Neuronal stem cell (in vitro differentiated cells): ENCODE results near the gene APBB2.

ENCODE experiments used
- DNase-seq: peaks from one replicate; pipeline ENCODE4 v3.0.0-alpha.2; 2013; ENCODE audit warnings: low spot score
- H2AFZ ChIP-seq: one replicate; pipeline ENCODE4 v1.6.1; 2013; ENCODE audit warnings: mild to moderate bottlenecking, low read length, inconsistent platforms
- H2AK5ac ChIP-seq: 2 replicates; pipeline ENCODE4 v1.6.1; 2013; ENCODE audit warnings: low read depth, mild to moderate bottlenecking, inconsistent platforms, low read length, moderate library complexity, mixed read lengths
- H2BK120ac ChIP-seq: 2 replicates; pipeline ENCODE4 v1.6.1; 2013; ENCODE audit warnings: low read depth, mild to moderate bottlenecking, inconsistent platforms, low read length, moderate library complexity, mixed read lengths
- H2BK12ac ChIP-seq: one replicate; pipeline ENCODE4 v1.6.1; 2013; ENCODE audit warnings: low read length, inconsistent platforms
- H2BK15ac ChIP-seq: 2 replicates; pipeline ENCODE4 v1.6.1; 2013; ENCODE audit warnings: mild to moderate bottlenecking, low read length, inconsistent platforms, mixed read lengths
- H2BK5ac ChIP-seq: one replicate; pipeline ENCODE4 v1.6.1; 2013; ENCODE audit warnings: inconsistent platforms, mild to moderate bottlenecking, low read length, moderate library complexity
- H3K14ac ChIP-seq: one replicate; pipeline ENCODE4 v1.6.1; 2013; ENCODE audit warnings: low read length, inconsistent platforms
- H3K18ac ChIP-seq: 2 replicates; pipeline ENCODE4 v1.6.1; 2013; ENCODE audit warnings: low read length, inconsistent platforms
- H3K23ac ChIP-seq: 2 replicates; pipeline ENCODE4 v1.6.1; 2013; ENCODE audit warnings: low read depth, mild to moderate bottlenecking, mixed read lengths, low read length, inconsistent platforms; ENCODE audit not compliant: poor library complexity
- H3K27ac ChIP-seq: replicated peaks from 3 replicates; pipeline ENCODE4 v1.5.1; 2013; ENCODE audit warnings: low read length, inconsistent platforms
- H3K27me3 ChIP-seq, 3 experiments: 2 replicates each; pipeline ENCODE4 v1.6.1; 2013; ENCODE audit warnings: low read length in 3 of 3, mild to moderate bottlenecking in 2 of 3, inconsistent platforms in 1 of 3, low read depth in 1 of 3, mixed read lengths in 1 of 3, moderate library complexity in 1 of 3; ENCODE audit not compliant: control insufficient read depth in 3 of 3, insufficient read depth in 3 of 3
- H3K36me3 ChIP-seq, 2 donors: replicated peaks in 1 of 2; 2 replicates each; pipeline ENCODE4 v1.6.1; 2013; ENCODE audit warnings: low read length in 2 of 2; ENCODE audit not compliant: control insufficient read depth in 2 of 2, insufficient read depth in 2 of 2
- H3K4ac ChIP-seq: 2 replicates; pipeline ENCODE4 v1.6.1; 2013; ENCODE audit warnings: inconsistent platforms, mild to moderate bottlenecking, low read length, moderate library complexity
- H3K4me1 ChIP-seq, 2 donors: 1 replicate in 1 of 2; 2 replicates in 1 of 2; pipeline ENCODE4 v1.6.1; 2013; ENCODE audit warnings: low read length in 2 of 2, low read depth in 1 of 2; ENCODE audit not compliant: control insufficient read depth in 2 of 2, insufficient read depth in 1 of 2
- H3K4me2 ChIP-seq: one replicate; pipeline ENCODE4 v1.6.1; 2013; ENCODE audit warnings: mild to moderate bottlenecking, low read length, inconsistent platforms; ENCODE audit not compliant: insufficient read depth, poor library complexity, severe bottlenecking
- H3K4me3 ChIP-seq, 2 donors: 2 replicates each; pipeline ENCODE4 v1.5.1; 2013; ENCODE audit warnings: low read length in 2 of 2, mild to moderate bottlenecking in 2 of 2, inconsistent platforms in 1 of 2, moderate library complexity in 1 of 2
- H3K79me1 ChIP-seq: one replicate; pipeline ENCODE4 v1.6.1; 2013; ENCODE audit warnings: low read depth, mild to moderate bottlenecking, inconsistent platforms, low read length, moderate library complexity
- H3K9ac ChIP-seq: one replicate; pipeline ENCODE4 v1.6.1; 2013; ENCODE audit warnings: mild to moderate bottlenecking, low read depth, low read length, inconsistent platforms; ENCODE audit not compliant: poor library complexity
- H3K9me3 ChIP-seq, 2 donors: replicated peaks in 1 of 2; 2 replicates each; pipeline versions ENCODE3 to v1.6.1; 2013; ENCODE audit warnings: low read length in 2 of 2, mild to moderate bottlenecking in 2 of 2, inconsistent platforms in 1 of 2, low read depth in 1 of 2, mixed read lengths in 1 of 2, moderate library complexity in 1 of 2; ENCODE audit not compliant: control insufficient read depth in 2 of 2, insufficient read depth in 1 of 2
- H4K8ac ChIP-seq: one replicate; pipeline ENCODE4 v1.6.1; 2013; ENCODE audit warnings: low read depth, mild to moderate bottlenecking, inconsistent platforms, low read length, moderate library complexity
- H4K91ac ChIP-seq: one replicate; pipeline ENCODE4 v1.6.1; 2013; ENCODE audit warnings: low read length, low read depth, mild to moderate bottlenecking, inconsistent platforms; ENCODE audit not compliant: poor library complexity
- WGBS, 2 donors: extraction: QIAGEN DNeasy Blood & Tissue Kit; methylation state at CpG; one replicate each; pipeline ENCODE4 v1.1.7; 2013; ENCODE audit warnings: missing lambda C conversion rate in 2 of 2, mixed read lengths in 1 of 2; ENCODE audit not compliant: insufficient read length in 2 of 2, insufficient replicate concordance in 1 of 2; ENCODE audit errors: extremely low coverage in 2 of 2; 5-methylcytosine and 5-hydroxymethylcytosine counted together

Gene APBB2

DNA sequence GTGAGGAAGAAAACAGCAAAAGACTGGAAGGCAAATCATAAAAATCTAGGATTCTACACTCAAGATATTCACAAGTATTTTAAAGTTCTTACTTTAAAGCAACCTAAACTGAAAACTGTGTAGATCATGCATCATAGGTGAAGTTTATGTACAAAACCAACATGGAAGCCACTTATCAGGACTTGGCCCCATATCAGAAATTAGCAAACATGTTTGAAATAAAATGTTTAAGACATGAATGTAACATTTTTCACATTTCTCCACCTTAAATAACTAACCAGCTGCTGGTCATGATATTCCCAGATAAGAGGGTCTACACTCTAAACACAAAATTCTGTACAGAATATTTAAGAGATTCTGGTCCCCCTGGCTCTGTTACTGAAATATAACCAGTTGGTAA is 38.5 kb downstream of the APBB2 start:
- Histone ChIP-seq H2AK5ac (no peak overlapping the region), H3K18ac (no peak overlapping the region), H4K8ac (no peak overlapping the region), H2BK5ac (no peak overlapping the region), H3K27me3 (peaks cover 0 to 3% (median 0%) of the 10 kb centered on the region in 3 experiments), H2BK12ac (no peak overlapping the region), H3K23ac (no peak overlapping the region), H3K79me1 (no peaks in the 10 kb centered on the region), H3K4me3 (no peak overlapping the region), H3K9ac (no peak overlapping the region), H3K4ac (no peak overlapping the region), H3K27ac (no peak overlapping the region), H3K9me3 (no peaks in the 10 kb centered on the region), H3K14ac (no peak overlapping the region), H2AFZ (no peak overlapping the region), H3K4me1 (peaks cover 0 to 3% of the 10 kb centered on the region in 2 donors), H4K91ac (no peak overlapping the region), H3K4me2 (no peak overlapping the region), H2BK15ac (no peak overlapping the region), H2BK120ac (no peak overlapping the region), H3K36me3 (no peaks in the 10 kb centered on the region)
- no peak for DNase-seq

DNA sequence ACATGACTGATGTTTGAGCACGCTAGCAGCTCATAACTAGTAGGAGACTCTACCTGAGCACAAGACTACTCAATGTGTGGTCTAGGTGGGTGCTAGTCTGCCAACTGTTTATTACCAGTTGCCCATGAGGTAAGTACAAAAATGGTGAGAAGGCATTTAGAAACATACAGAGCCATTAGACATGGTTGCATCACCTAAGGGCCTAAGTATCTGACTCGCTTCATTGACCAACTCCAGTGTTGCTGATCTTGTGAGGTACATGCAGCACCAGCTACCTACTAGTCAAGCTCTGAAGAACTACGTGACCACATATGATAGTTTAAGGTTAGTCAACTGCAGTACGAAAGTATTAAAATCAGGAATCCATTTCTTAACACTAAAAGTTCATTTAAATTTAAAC is 39.9 kb downstream of the APBB2 start:
- no peak overlapping the region for H4K91ac ChIP-seq
- no peak overlapping the region for H3K4me3 ChIP-seq
- peaks cover 0 to 3% (median 0%) of the 10 kb centered on the region in 3 experiments for H3K27me3 ChIP-seq
- H3K79me1 ChIP-seq = no peaks in the 10 kb centered on the region
- no peak overlapping the region for H2BK12ac ChIP-seq
- H2BK15ac ChIP-seq = no peak overlapping the region
- H3K4me2 ChIP-seq = no peak overlapping the region
- no peaks in the 10 kb centered on the region for H3K9me3 ChIP-seq
- H3K18ac ChIP-seq = no peak overlapping the region
- no peak overlapping the region for H2AFZ ChIP-seq
- no peak overlapping the region for H3K4ac ChIP-seq
- no peak for DNase-seq
- H3K14ac ChIP-seq = no peak overlapping the region
- H2BK120ac ChIP-seq = no peak overlapping the region
- WGBS, 2 donors = no CpG with 5 or more reads among the region's 4 CpGs
- peaks cover 0 to 3% of the 10 kb centered on the region in 2 donors for H3K4me1 ChIP-seq
- H4K8ac ChIP-seq = no peak overlapping the region
- no peak overlapping the region for H2AK5ac ChIP-seq
- no peak overlapping the region for H3K23ac ChIP-seq
- no peak overlapping the region for H3K27ac ChIP-seq
- H2BK5ac ChIP-seq = no peak overlapping the region
- H3K36me3 ChIP-seq = no peaks in the 10 kb centered on the region
- H3K9ac ChIP-seq = no peak overlapping the region

DNA sequence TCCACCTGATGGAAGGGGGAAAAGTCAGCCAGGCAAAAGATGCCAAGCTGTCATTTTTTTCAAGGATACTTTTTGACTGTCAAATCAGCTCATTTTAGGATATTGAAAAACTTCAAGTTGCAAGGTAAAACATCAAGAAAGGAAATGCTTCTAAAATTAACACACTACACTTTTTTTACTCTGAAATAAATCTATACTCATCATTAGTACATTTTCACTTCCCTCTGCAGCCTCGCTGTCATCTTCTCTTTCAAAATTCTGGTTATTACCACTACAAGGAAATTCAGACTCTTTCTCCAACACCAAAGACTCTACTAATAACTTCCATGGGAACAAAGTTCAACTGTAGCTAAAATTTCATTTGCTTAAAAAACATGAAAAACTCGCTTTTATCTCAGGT is 41.6 kb downstream of the APBB2 start:
- no peaks in the 10 kb centered on the region for H3K79me1 ChIP-seq
- no CpG with 5 or more reads among the region's 2 CpGs for WGBS, 2 donors
- H2AK5ac ChIP-seq = no peak overlapping the region
- no peak overlapping the region for H3K14ac ChIP-seq
- no peak overlapping the region for H3K23ac ChIP-seq
- H3K27me3 ChIP-seq = peaks cover 0 to 3% (median 0%) of the 10 kb centered on the region in 3 experiments
- H3K4me3 ChIP-seq = no peak overlapping the region
- DNase-seq = no peak
- H2BK5ac ChIP-seq = no peak overlapping the region
- H3K18ac ChIP-seq = no peak overlapping the region
- no peak overlapping the region for H3K9ac ChIP-seq
- H3K9me3 ChIP-seq = no peaks in the 10 kb centered on the region
- no peaks in the 10 kb centered on the region for H3K36me3 ChIP-seq
- H3K4ac ChIP-seq = no peak overlapping the region
- no peak overlapping the region for H2BK15ac ChIP-seq
- no peak overlapping the region for H2AFZ ChIP-seq
- H3K4me1 ChIP-seq = peaks cover 0 to 3% of the 10 kb centered on the region in 2 donors
- no peak overlapping the region for H3K4me2 ChIP-seq
- H4K91ac ChIP-seq = no peak overlapping the region
- H3K27ac ChIP-seq = no peak overlapping the region
- H4K8ac ChIP-seq = no peak overlapping the region
- H2BK12ac ChIP-seq = no peak overlapping the region
- no peak overlapping the region for H2BK120ac ChIP-seq

DNA sequence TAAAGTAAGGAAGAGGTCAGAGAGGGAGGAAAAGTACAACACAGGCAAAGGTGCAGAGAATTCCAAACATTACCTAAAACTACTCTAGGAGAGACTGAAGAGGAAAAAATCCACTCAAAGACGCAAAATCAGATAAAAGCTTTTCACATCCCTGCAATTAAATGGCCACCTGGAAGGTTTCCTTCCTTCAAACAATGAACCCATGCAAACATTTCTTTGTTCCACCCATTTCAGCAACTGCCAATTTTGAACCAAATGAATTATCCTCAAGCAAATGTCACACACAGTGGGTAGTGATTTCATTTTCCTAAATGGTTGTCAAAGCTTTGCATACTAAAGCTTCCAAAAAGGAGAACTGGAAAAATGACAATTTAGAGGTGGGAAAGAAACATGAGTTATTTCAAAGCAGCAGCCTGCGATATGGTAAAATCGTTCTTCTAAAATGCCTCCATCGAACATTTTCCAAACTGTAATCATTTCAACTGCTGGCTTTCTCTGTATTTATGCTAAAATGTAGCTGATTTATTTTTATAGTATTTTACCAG is 45.0 kb downstream of the APBB2 start:
- H2BK5ac ChIP-seq = no peak overlapping the region
- no peaks in the 10 kb centered on the region for H3K36me3 ChIP-seq
- no peak overlapping the region for H2BK120ac ChIP-seq
- no peak overlapping the region for H2AFZ ChIP-seq
- H3K14ac ChIP-seq = no peak overlapping the region
- no peak overlapping the region for H3K4me3 ChIP-seq
- no peak overlapping the region for H2BK15ac ChIP-seq
- no peak overlapping the region for H3K23ac ChIP-seq
- H2BK12ac ChIP-seq = no peak overlapping the region
- H2AK5ac ChIP-seq = no peak overlapping the region
- no peak for DNase-seq
- H3K4me2 ChIP-seq = no peak overlapping the region
- no peak overlapping the region for H4K8ac ChIP-seq
- H3K9ac ChIP-seq = no peak overlapping the region
- H3K4me1 ChIP-seq = no peaks in the 10 kb centered on the region
- H3K79me1 ChIP-seq = no peaks in the 10 kb centered on the region
- WGBS, 2 donors = no CpG with 5 or more reads among the region's 4 CpGs
- H3K9me3 ChIP-seq = no peaks in the 10 kb centered on the region
- H3K4ac ChIP-seq = no peak overlapping the region
- H4K91ac ChIP-seq = no peak overlapping the region
- H3K18ac ChIP-seq = no peak overlapping the region
- no peak overlapping the region for H3K27ac ChIP-seq
- H3K27me3 ChIP-seq = no peaks in the 10 kb centered on the region
